ENCODE data around the gene LAMA5.

LAMA5 gene

DNA sequence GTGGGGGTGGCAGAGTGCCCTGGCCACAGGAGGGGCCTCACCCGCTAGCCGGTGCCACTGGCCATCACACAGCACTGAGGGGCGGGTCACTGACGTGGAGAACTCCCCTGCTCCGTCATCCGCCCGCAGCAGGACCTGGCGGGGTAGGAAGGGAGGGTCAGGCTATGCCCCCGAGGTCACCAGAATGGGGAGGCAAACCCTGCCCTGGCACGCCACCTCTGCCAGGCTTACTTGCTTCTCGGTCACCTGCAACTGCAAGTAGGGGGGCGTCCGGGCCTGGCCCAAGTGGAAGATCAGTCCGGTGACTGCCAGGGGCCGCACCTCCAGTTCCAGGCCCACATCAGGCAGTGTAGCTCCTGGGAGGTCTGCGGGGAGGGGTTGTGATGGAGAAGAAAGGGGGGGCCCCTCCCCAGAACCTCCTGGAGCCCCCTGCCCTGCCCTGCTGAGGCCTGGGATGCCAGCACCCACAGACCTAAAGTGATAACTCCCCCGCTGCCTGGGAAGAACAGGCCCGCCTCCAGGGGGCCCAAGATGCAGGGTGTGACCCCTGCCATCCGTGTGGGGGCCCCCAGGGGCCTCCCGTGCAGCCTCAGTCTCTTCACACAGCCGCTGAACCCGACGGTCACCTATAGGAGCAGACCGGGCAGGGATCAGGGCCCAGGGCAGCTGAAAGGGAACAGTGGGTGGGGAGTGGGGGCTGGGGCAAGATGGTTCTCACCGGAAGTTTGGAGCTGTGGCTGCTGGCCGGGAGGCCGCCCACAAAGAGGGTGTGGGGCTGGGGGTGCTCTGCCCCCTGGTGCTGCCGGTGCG, 57.0 kb downstream of the LAMA5 start:
- TF ChIP-seq Cebpa-rat (IDR thresholded peaks at IDR 0.05), result no peak
- Histone ChIP-seq H3K4me2 (no peak overlapping the region), H3K4me3 (no peak overlapping the region), H3K27me3 (no peaks in the 10 kb centered on the region), H3K4me1 (peaks cover 3 to 23% (median 11%) of the 10 kb centered on the region in 10 experiments), H3K36me3 (peaks cover 41 to 81% (median 65%) of the 10 kb centered on the region in 11 experiments), H3K9me3 (replicated peaks in 1 of 11) (no peaks in the 10 kb centered on the region), H3K27ac (no peak overlapping the region), H3K9ac (no peak overlapping the region), H4K20me1 (peaks cover 37 to 84% (median 48%) of the 10 kb centered on the region in 11 experiments)

DNA sequence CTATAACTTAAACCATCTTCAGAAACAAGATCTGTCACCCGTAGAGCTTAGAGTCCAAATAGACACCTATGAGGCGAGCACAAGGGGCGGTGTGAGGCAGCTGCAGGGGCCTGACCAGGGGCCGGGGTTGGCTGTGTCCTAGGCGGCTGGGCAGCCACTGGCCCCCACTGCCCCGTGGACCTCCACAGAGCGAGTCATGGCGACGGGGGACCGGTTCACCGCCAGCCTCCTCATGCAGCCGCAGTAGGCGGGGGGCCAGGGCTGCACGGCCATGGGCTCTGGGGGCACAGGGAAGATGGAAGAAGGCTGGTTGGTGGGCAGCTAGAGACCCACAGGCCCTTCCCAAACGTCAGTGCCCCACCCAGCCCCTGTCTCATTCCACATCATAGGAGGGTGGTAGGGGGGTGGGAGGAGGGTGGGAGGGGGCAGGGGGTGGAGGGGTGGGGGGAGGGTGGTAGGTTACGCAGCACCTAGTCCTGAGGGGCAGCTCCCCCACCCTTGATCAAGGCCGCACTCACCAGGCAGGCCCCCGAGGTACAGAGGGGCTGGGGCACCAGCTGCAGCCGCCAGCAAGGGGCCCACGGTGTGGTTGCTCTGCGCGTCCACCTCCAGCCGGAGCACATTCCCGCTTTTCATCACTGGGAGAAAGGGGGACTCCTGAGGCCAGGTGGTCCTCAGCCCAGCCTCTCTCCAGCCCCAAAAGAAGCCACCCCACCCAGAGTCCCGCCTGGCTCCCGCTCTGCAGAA, 57.7 kb downstream of the LAMA5 start:
- peaks cover 49 to 85% (median 70%) of the 10 kb centered on the region in 11 experiments for H3K36me3 ChIP-seq
- H4K20me1 ChIP-seq, result peaks cover 44 to 84% (median 49%) of the 10 kb centered on the region in 11 experiments
- no peaks in the 10 kb centered on the region for H3K9me3 ChIP-seq (replicated peaks in 1 of 11)
- H3K27me3 ChIP-seq, result no peaks in the 10 kb centered on the region
- TF ChIP-seq Cebpa-rat (IDR thresholded peaks at IDR 0.05), result no peak
- H3K4me1 ChIP-seq, result peaks cover 11 to 31% (median 18%) of the 10 kb centered on the region in 10 experiments
- no peak overlapping the region for H3K27ac ChIP-seq
- H3K9ac ChIP-seq, result no peak overlapping the region
- no peak overlapping the region for H3K4me2 ChIP-seq
- H3K4me3 ChIP-seq, result no peak overlapping the region

DNA sequence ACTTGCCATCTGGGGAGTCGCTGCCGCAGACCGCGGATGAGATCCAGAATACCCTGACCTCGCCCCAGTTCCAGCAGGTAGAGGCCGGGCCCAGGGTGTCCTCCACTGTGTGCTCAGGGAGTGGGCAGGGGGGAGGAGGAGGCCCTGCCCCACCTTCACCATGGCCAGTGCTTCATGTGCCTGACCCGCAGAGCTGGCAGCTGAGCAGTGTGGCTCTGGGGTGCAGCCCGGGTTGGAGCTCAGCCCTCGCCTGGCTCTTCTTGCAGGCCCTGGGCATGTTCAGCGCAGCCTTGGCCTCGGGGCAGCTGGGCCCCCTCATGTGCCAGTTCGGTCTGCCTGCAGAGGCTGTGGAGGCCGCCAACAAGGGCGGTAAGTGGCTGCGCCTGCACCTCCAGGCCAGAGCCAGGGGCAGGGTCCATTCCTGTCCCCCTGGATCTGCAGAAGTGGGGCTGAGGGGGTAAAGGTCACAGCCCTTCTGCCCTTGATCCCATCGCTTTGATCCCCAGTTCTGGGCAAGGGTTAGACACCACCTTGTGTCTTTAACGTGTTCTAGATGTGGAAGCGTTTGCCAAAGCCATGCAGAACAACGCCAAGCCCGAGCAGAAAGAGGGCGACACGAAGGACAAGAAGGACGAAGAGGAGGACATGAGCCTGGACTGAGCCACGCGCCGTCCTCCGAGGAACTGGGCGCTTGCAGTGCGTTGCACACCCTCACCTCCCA, 58.9 kb downstream of the LAMA5 start:
- TF ChIP-seq Cebpa-rat (IDR thresholded peaks at IDR 0.05), result no peak
- Histone ChIP-seq H3K4me2 (no peak overlapping the region), H4K20me1 (peaks cover 55 to 89% (median 61%) of the 10 kb centered on the region in 11 experiments), H3K9me3 (replicated peaks in 1 of 11) (no peaks in the 10 kb centered on the region), H3K9ac (no peak overlapping the region), H3K27ac (no peak overlapping the region), H3K27me3 (no peaks in the 10 kb centered on the region), H3K4me3 (no peak overlapping the region), H3K4me1 (peaks cover 18 to 35% (median 25%) of the 10 kb centered on the region in 10 experiments), H3K36me3 (peaks cover 57 to 89% (median 74%) of the 10 kb centered on the region in 11 experiments)

DNA sequence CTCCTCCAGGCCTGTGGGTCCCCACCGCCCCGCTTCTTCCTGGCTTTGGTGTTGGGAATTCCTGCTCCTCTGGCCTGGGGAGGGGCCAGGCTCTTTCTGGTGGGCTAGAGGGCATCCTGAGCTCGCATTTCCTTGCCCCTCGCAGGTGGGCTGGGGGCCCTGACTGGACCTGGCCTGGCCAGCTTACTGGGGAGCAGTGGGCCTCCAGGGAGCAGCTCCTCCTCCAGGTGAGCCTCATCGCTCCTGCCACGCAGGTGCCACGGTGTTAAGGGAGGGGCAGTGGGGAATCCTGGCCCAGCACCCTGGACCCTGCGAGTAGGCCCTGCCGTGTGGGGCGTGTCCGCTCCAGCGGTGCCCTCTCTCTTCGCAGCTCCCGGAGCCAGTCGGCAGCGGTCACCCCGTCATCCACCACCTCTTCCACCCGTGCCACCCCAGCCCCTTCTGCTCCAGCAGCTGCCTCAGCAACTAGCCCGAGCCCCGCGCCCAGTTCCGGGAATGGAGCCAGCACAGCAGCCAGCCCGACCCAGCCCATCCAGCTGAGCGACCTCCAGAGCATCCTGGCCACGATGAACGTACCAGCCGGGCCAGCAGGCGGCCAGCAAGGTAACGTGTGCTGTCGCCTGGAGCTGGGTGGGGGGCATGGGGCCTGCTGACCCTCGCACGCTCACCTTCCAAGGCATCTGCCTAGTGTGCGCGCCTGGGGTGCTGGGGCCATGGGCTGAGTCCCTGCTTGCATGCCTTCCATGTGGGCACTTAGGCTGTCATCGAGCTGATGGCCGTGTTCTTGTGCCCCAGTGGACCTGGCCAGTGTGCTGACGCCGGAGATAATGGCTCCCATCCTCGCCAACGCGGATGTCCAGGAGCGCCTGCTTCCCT, 59.6 kb downstream of the LAMA5 start:
- peaks cover 55 to 88% (median 63%) of the 10 kb centered on the region in 11 experiments for H4K20me1 ChIP-seq
- TF ChIP-seq Cebpa-rat (IDR thresholded peaks at IDR 0.05), result no peak
- H3K9me3 ChIP-seq (replicated peaks in 1 of 11), result no peaks in the 10 kb centered on the region
- H3K4me1 ChIP-seq, result peaks cover 18 to 35% (median 25%) of the 10 kb centered on the region in 10 experiments
- H3K9ac ChIP-seq, result no peak overlapping the region
- no peak overlapping the region for H3K4me3 ChIP-seq
- H3K36me3 ChIP-seq, result peaks cover 57 to 84% (median 74%) of the 10 kb centered on the region in 11 experiments
- no peaks in the 10 kb centered on the region for H3K27me3 ChIP-seq
- H3K4me2 ChIP-seq, result no peak overlapping the region
- H3K27ac ChIP-seq, result no peak overlapping the region

DNA sequence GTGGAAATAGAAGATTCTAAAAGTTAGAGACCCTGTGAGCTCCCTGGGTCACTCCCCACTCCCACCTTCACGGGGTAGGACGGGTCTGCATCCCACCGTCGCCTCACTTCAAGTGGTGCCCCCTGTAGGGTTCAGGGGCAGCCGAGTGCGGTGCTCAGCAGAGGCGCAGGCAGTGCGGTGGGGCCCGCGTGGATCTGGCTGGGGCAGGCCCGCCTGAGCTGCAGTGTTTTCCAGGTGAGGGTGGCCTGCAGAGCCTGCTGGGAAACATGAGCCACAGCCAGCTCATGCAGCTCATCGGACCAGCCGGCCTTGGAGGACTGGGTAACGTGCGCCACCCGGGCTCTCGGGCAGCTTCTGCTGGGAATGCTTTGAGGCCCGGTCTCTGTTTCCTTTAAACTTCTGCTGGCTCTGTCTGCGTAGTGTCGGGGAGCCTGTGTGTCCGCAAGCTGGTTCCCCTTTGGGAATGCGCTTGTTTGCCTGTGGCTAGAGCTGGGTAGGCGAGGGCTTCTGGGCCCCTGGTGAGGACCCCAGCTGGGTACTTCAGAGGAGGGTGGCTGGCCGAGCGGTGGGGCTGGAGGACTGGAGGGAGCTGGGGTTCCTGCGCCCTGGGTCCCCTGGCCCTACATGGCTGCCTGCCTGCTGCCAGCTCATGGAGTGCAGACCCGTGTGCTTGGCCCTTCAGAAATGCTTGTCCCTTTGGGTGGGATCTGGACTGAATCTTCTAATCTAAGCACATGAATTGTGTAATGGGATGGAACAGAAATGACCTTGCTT, 60.5 kb downstream of the LAMA5 start:
- no peak overlapping the region for H3K4me3 ChIP-seq
- no peak for TF ChIP-seq Cebpa-rat (IDR thresholded peaks at IDR 0.05)
- H3K9me3 ChIP-seq (replicated peaks in 1 of 11), result no peaks in the 10 kb centered on the region
- no peaks in the 10 kb centered on the region for H3K27me3 ChIP-seq
- peak overlapping the region in 8 of 11 experiments; percentile 95 to 99 (median 97); a peak in 8 of 22 replicates for H3K9ac ChIP-seq
- H3K27ac ChIP-seq, result no peak overlapping the region
- peaks cover 55 to 80% (median 63%) of the 10 kb centered on the region in 11 experiments for H4K20me1 ChIP-seq
- H3K4me2 ChIP-seq, result peak overlapping the region in 2 of 11 experiments; percentile 97 to 100; a peak in 2 of 22 replicates
- peaks cover 18 to 36% (median 25%) of the 10 kb centered on the region in 10 experiments for H3K4me1 ChIP-seq
- peaks cover 57 to 77% (median 69%) of the 10 kb centered on the region in 11 experiments for H3K36me3 ChIP-seq

DNA sequence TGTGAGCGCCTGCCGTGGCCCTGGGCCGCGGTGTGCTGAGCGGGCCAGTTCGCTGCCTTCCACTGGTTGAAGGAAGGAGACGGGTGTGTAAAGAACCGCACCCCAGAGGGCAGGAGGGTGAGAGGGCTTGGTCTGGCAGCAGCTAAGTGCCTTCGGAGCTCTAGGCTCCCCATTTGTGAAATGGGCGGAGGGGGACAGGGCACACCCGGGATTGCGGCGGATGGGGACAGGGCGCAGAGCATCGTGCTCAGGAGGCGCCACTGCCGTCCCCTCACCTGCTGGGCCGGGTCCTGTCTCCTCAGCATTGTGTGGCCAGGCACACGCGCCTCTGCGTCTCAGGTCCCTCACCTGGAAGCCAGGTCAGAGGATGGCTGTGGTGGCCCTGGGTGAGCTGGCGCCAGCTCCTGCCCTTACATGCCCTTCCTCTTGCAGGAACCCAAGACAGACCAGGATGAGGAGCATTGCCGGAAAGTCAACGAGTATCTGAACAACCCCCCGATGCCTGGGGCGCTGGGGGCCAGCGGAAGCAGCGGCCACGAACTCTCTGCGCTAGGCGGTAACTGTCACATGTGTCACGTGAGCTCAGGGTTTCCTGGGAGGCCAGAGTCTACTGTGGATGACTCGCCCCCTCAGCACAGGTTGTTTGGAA, 61.2 kb downstream of the LAMA5 start:
- no peaks in the 10 kb centered on the region for H3K27me3 ChIP-seq
- H3K27ac ChIP-seq, result no peak overlapping the region; a peak in 1 of 22 replicates
- H3K4me3 ChIP-seq, result peak overlapping the region in 2 of 10 experiments; percentile 34 to 80; a peak in 3 of 20 replicates
- peaks cover 55 to 75% (median 63%) of the 10 kb centered on the region in 11 experiments for H4K20me1 ChIP-seq
- TF ChIP-seq Cebpa-rat (IDR thresholded peaks at IDR 0.05), result no peak
- H3K36me3 ChIP-seq, result peaks cover 57 to 71% (median 65%) of the 10 kb centered on the region in 11 experiments
- H3K4me2 ChIP-seq, result peak overlapping the region; percentile 90 to 100 (median 99); a peak in 17 of 22 replicates
- H3K9ac ChIP-seq, result peak overlapping the region in 10 of 11 experiments; percentile 94 to 100 (median 97); a peak in 15 of 22 replicates
- peaks cover 23 to 41% (median 28%) of the 10 kb centered on the region in 10 experiments for H3K4me1 ChIP-seq
- no peaks in the 10 kb centered on the region for H3K9me3 ChIP-seq (replicated peaks in 1 of 11)

DNA sequence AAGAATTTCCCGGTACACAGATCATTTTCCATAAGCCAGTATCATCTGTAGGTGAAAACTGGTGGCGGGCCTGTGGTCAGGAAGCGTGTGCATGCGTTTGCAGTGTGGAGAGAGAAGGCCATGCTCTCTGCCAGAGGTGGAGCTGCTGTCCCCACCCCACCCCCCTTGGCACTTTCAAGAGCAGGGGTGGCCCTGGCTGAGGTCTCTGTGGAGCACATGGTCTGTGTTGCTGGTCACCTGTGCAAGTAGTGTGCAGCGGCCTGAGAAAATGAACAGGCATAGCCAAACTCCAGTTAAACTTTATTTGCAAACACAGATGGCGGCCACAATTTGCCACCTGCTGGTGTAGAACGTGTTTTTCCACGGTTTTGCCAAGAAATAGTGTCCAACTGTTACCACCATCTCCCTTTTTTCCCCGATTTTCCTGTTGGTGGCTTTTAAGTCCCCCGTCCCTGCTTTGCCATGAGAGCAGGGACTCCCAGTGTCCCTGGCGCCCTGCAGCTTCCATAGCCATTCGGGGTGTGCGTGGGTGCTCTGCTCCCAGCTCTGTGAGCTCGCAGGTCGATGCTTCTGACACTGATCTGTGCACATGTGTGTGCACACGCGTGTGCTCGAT, 61.9 kb downstream of the LAMA5 start:
- no peaks in the 10 kb centered on the region for H3K9me3 ChIP-seq (replicated peaks in 1 of 11)
- H3K9ac ChIP-seq, result peak overlapping the region; percentile 94 to 100 (median 97)
- peaks cover 23 to 38% (median 29%) of the 10 kb centered on the region in 10 experiments for H3K4me1 ChIP-seq
- H3K27ac ChIP-seq, result peak overlapping the region in 4 of 11 experiments; percentile 90 to 97 (median 94); a peak in 2 of 22 replicates
- peak overlapping the region; percentile 90 to 100 (median 99) for H3K4me2 ChIP-seq
- TF ChIP-seq Cebpa-rat (IDR thresholded peaks at IDR 0.05), result no peak
- peak overlapping the region; percentile 78 to 100 (median 98) for H3K4me3 ChIP-seq
- H3K27me3 ChIP-seq, result no peaks in the 10 kb centered on the region
- H3K36me3 ChIP-seq, result peaks cover 57 to 65% (median 64%) of the 10 kb centered on the region in 11 experiments
- H4K20me1 ChIP-seq, result peaks cover 55 to 70% (median 63%) of the 10 kb centered on the region in 11 experiments

Data from BLaER1 treated with 17β-estradiol and CSF1 and Interleukin-3, amounts not matched to agents 10 nM and 100 nM (cell line).